HEK293 (cell line): Measurements from ENCODE around the gene TIGD1.

Experiments used
- CTCF ChIP-seq: fragments of 450-650 bp; formaldehyde crosslinking; IDR thresholded peaks from 2 replicates; pipeline ENCODE4 v1.5.1; 2016; ENCODE audit warnings: missing biosample characterization, missing genetic modification characterization
- ELK4 ChIP-seq: IDR thresholded peaks from 2 replicates; pipeline ENCODE4 v1.6.1; 2011; ENCODE audit warnings: mild to moderate bottlenecking, low read depth, low read length, borderline replicate concordance
- ZNF140 ChIP-seq: fragments of 450-650 bp; formaldehyde crosslinking; IDR thresholded peaks from 2 replicates; pipeline ENCODE4 v1.5.1; 2016; ENCODE audit warnings: missing biosample characterization, missing genetic modification characterization
- ZNF248 ChIP-seq: fragments of 450-650 bp; formaldehyde crosslinking; IDR thresholded peaks from 2 replicates; pipeline ENCODE4 v1.5.1; 2017; ENCODE audit warnings: missing biosample characterization, missing genetic modification characterization
- ZNF280D ChIP-seq: fragments of 450-650 bp; formaldehyde crosslinking; IDR thresholded peaks from 2 replicates; pipeline ENCODE4 v1.5.1; 2016; ENCODE audit warnings: missing biosample characterization, missing genetic modification characterization
- ZNF302 ChIP-seq: fragments of 450-650 bp; formaldehyde crosslinking; IDR thresholded peaks from 2 replicates; pipeline ENCODE4 v1.5.1; 2016; ENCODE audit warnings: missing biosample characterization, missing genetic modification characterization, low read depth
- ZNF391 ChIP-seq: fragments of 450-650 bp; formaldehyde crosslinking; IDR thresholded peaks from 2 replicates; pipeline ENCODE4 v1.5.1; 2016; ENCODE audit warnings: low read depth, missing biosample characterization, missing genetic modification characterization, borderline replicate concordance
- ZNF529 ChIP-seq: fragments of 450-650 bp; formaldehyde crosslinking; IDR thresholded peaks from 2 replicates; pipeline ENCODE4 v1.5.1; 2017; ENCODE audit warnings: missing genetic modification characterization, missing biosample characterization; ENCODE audit not compliant: insufficient replicate concordance

GRCh38 chr2:232540441-232541041 is 9.8 kb downstream of the TIGD1 start:
- TF ChIP-seq ZNF302 (tag by site-specific recombination) (no peak), ZNF391 (tag by site-specific recombination) (no peak), ZNF280D (tag by site-specific recombination) (no peak), CTCF (no peak), ZNF140 (tag by site-specific recombination) (no peak), ZNF529 (tag by site-specific recombination) (no peak), ELK4 (no peak), ZNF248 (tag by site-specific recombination) (no peak)
